Activated CD4-positive, alpha-beta T cell treated with anti-CD3 and anti-CD28 coated beads for 36 hours (primary cell): ENCODE measurements around the gene DSCAML1. TPM values are rescaled to one million over a fixed set of nuclear protein-coding genes. Genes with fewer than 3 reads are reported as not detected.

Experiments
- ATAC-seq: fragments of 200-7000 bp; cut with Tn5 transposase; one replicate; pipeline ENCODE4 v1.10.0; 2021; ENCODE audit warnings: mild to moderate bottlenecking, moderate library complexity
- CTCF ChIA-PET: fragments of 350-600 bp; sonication (Branson Sonifier 250); formaldehyde crosslinking; loops from one replicate; lab custom pipeline; 2021; ENCODE audit warnings: antibody characterized with exemption; lab: Charles Lee
- POLR2A ChIA-PET: fragments of 350-600 bp; sonication (Branson Sonifier 250); formaldehyde crosslinking; loops from one replicate; lab custom pipeline; 2021; ENCODE audit warnings: antibody characterized with exemption, inconsistent platforms; lab: Charles Lee
- DNase-seq: peaks from one replicate; pipeline ENCODE4 v3.0.0-alpha.2; 2020
- H3K27ac Mint-ChIP-seq: one replicate; pipeline ENCODE4 v1.8.0; 2021; ENCODE audit warnings: mixed read lengths
- H3K27me3 Mint-ChIP-seq: one replicate; pipeline ENCODE4 v1.8.0; 2021; ENCODE audit warnings: mixed read lengths
- H3K36me3 Mint-ChIP-seq: one replicate; pipeline ENCODE4 v1.8.0; 2021; ENCODE audit warnings: low read depth, mixed read lengths
- H3K4me1 Mint-ChIP-seq: one replicate; pipeline ENCODE4 v1.8.0; 2021; ENCODE audit warnings: mixed read lengths
- H3K4me3 Mint-ChIP-seq: one replicate; pipeline ENCODE4 v1.8.0; 2021; ENCODE audit warnings: mild to moderate bottlenecking, moderate library complexity, mixed read lengths
- H3K9me3 Mint-ChIP-seq: one replicate; pipeline ENCODE4 v1.8.0; 2021; ENCODE audit warnings: low read depth, mixed read lengths
- intact Hi-C, 2 experiments: fragments of 100-400 bp; cut with DNase I in 1 of 2; cut with micrococcal nuclease in 1 of 2; formaldehyde crosslinking; loops; one replicate each; pipeline versions ENCODE4 v1.14.2 to v1.15.1; 2022 to 2024; cut with DNase I, micrococcal nuclease
- total RNA-seq, 2 experiments: library from RNA; stranded (reverse); gene quantifications; one replicate each; pipeline ENCODE4 v1.2.3, GENCODE V29; 2021

DSCAML1 gene
- total RNA-seq, 2 experiments from 2014 or later = 0.05 to 0.67 TPM

DNA sequence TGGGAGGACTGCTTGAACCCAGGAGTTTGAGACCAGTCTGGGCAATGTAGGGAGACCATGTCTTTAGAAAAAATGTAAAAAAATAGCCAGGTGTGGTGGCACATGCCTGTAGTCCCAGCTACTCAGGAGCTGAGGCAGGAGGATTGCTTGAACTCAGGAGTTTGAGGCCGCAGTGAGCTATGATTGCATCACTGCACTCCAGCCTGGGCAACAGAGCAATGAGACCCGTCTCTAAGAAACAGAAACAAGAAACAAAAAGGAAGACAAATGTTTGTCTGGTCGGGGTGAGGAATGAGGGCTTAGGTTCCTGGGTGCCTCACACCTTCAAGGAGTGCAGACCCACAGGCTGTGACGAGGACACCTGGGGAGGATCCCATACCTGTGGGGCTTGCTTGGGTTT, 277.4 kb downstream of the DSCAML1 start:
- no peak overlapping the region for H3K27ac Mint-ChIP-seq
- POLR2A ChIA-PET = no interaction called here
- CTCF ChIA-PET = no interaction called here

DNA sequence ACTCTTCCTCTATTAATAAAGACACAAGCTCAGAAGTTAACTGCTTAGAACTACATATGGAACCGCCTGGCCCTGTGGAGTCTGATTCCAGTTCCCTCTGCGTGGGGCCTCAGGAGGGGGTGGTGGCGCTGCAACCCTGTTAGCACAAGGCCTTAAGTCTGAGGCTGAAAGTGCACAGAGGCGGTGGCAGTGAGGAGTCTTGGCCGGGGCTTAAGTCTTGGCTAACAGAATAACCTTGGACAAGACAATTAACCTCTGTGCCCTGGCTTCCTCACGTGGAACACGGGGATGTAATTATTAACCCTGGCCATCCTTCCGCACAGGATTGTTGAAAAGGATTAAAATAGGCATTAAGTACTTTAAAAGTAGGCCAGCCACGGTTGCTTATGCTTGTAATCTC, 277.8 kb downstream of the DSCAML1 start:
- Mint-ChIP-seq H3K4me1 (no peaks in the 10 kb centered on the region), H3K9me3 (no peaks in the 10 kb centered on the region), H3K4me3 (no peak overlapping the region), H3K27me3 (no peaks in the 10 kb centered on the region), H3K27ac (no peak overlapping the region), H3K36me3 (no peaks in the 10 kb centered on the region)
- intact Hi-C loops = no loop called here
- ChIA-PET POLR2A (no interaction called here), CTCF (interaction anchor here (0.8 kb wide), 1 partner anchor 54 kb away, joined by 3 read pairs; no protein-coding TSS in a partner anchor)
- DNase-seq = no peak
- no peak for ATAC-seq

More for the DNA sequence above, 277.4 kb downstream of the DSCAML1 start:
- DNase-seq (no peak), ATAC-seq (no peak)
- Mint-ChIP-seq H3K4me3 (no peak overlapping the region), H3K9me3 (no peaks in the 10 kb centered on the region), H3K27me3 (no peaks in the 10 kb centered on the region), H3K4me1 (no peaks in the 10 kb centered on the region), H3K36me3 (no peaks in the 10 kb centered on the region)
- intact Hi-C loops = no loop called here

DNA sequence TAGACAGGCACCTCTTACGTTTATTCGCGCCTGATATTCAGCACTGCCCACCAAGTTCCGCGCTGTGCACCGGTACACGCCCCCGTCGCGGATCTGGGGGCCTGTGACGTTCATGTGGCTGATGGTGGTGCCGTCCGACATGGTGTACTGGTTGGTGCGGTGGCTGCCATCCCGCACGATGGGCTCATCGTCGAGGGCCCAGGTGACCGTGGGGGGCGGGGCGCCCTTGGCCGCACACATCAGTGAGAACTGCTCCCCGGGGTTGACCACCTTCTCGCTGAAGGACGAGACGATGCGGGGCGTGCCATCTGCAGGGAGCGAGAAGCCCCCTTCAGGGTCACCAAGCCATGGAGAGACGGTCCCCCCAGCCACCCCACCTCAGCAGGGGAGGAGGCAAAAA, 278.6 kb downstream of the DSCAML1 start:
- ChIA-PET POLR2A (no interaction called here), CTCF (interaction anchor here (0.8 kb wide), 1 partner anchor 54 kb away, joined by 3 read pairs; no protein-coding TSS in a partner anchor)
- H3K9me3 Mint-ChIP-seq = no peaks in the 10 kb centered on the region
- H3K4me1 Mint-ChIP-seq = no peaks in the 10 kb centered on the region
- ATAC-seq = no peak
- intact Hi-C loops = no loop called here
- no peak for DNase-seq
- no peak overlapping the region for H3K4me3 Mint-ChIP-seq
- H3K27ac Mint-ChIP-seq = no peak overlapping the region
- no peaks in the 10 kb centered on the region for H3K36me3 Mint-ChIP-seq
- no peaks in the 10 kb centered on the region for H3K27me3 Mint-ChIP-seq

DNA sequence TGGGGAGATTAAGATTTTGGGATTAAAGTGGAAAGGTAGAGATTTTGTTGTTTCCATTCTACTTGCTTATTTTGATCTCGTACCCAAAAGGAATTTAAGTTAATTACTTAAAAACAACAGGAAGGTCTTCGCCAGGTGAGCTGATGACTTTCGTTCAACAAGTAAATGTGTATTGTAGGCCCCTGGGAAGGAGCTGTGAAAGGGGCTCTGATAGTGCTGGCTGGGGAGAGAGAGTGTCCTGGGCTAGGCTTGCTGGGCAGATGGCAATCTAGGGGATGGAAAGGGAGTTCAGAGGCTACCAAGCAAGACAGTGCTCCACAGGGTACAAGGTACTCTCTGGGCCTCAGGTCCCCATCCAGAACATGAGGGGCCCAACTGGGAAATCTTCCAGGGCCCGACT, 279.9 kb downstream of the DSCAML1 start:
- Mint-ChIP-seq H3K36me3 (no peaks in the 10 kb centered on the region), H3K27me3 (no peaks in the 10 kb centered on the region), H3K9me3 (no peaks in the 10 kb centered on the region), H3K4me3 (no peak overlapping the region), H3K4me1 (no peaks in the 10 kb centered on the region), H3K27ac (no peak overlapping the region)
- DNase-seq (no peak), ATAC-seq (no peak)
- intact Hi-C loops = no loop called here
- CTCF ChIA-PET = no interaction called here
- POLR2A ChIA-PET = no interaction called here

- ChIA-PET POLR2A (no interaction called here), CTCF (interaction anchor here (0.6 kb wide), 1 partner anchor 21 kb away, joined by 3 read pairs; no protein-coding TSS in a partner anchor)
- intact Hi-C loops = no loop called here
- Mint-ChIP-seq H3K36me3 (no peaks in the 10 kb centered on the region), H3K27me3 (no peaks in the 10 kb centered on the region), H3K4me1 (no peaks in the 10 kb centered on the region), H3K9me3 (no peaks in the 10 kb centered on the region), H3K27ac (no peak overlapping the region), H3K4me3 (no peak overlapping the region)
- no peak for DNase-seq
- ATAC-seq = no peak
Observed at GRCh38 chr11:117515892-117516787, 280.9 kb downstream of the DSCAML1 start.

GRCh38 chr11:117514256-117514655, 282.8 kb downstream of the DSCAML1 start:
- Mint-ChIP-seq H3K4me3 (no peak overlapping the region), H3K36me3 (no peaks in the 10 kb centered on the region), H3K4me1 (no peaks in the 10 kb centered on the region), H3K27ac (no peak overlapping the region), H3K27me3 (no peaks in the 10 kb centered on the region), H3K9me3 (no peaks in the 10 kb centered on the region)
- no peak for ATAC-seq
- intact Hi-C loops = no loop called here
- POLR2A ChIA-PET = no interaction called here
- DNase-seq = no peak
- CTCF ChIA-PET = interaction anchor here (1.1 kb wide), 1 partner anchor 88 kb away, joined by 3 read pairs; no protein-coding TSS in a partner anchor

DNA sequence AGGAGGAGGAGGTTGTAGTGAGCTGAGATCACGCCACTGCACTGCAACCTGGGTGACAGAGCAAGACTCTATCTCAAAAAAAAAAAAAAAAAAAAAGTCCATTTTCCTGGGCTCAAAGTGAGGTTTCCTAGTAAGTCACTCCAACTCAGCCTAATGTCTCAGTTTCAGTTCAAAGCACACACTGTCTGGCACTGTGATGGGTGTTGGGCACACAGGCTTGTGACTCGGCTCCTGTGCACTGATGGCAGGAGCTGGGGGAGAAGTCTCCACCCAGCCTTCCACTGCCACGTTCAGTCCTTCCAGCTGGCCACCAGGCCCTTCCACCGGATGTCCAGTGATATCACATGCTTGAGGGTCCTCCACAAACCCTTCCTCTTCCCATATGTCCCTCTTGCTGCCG, 283.4 kb downstream of the DSCAML1 start:
- Mint-ChIP-seq H3K27me3 (no peaks in the 10 kb centered on the region), H3K36me3 (no peaks in the 10 kb centered on the region), H3K4me3 (no peak overlapping the region), H3K4me1 (no peaks in the 10 kb centered on the region), H3K9me3 (no peaks in the 10 kb centered on the region), H3K27ac (no peak overlapping the region)
- intact Hi-C loops = no loop called here
- POLR2A ChIA-PET = no interaction called here
- CTCF ChIA-PET = no interaction called here
- DNase-seq (no peak), ATAC-seq (no peak)

- intact Hi-C loops = no loop called here
- Mint-ChIP-seq H3K4me1 (no peaks in the 10 kb centered on the region), H3K36me3 (no peaks in the 10 kb centered on the region), H3K27me3 (no peaks in the 10 kb centered on the region), H3K4me3 (no peak overlapping the region), H3K27ac (no peak overlapping the region), H3K9me3 (no peaks in the 10 kb centered on the region)
- ATAC-seq (no peak), DNase-seq (no peak)
- CTCF ChIA-PET = no interaction called here
- POLR2A ChIA-PET = no interaction called here
Observed at GRCh38 chr11:117511931-117512539, 285.0 kb downstream of the DSCAML1 start.

DNA sequence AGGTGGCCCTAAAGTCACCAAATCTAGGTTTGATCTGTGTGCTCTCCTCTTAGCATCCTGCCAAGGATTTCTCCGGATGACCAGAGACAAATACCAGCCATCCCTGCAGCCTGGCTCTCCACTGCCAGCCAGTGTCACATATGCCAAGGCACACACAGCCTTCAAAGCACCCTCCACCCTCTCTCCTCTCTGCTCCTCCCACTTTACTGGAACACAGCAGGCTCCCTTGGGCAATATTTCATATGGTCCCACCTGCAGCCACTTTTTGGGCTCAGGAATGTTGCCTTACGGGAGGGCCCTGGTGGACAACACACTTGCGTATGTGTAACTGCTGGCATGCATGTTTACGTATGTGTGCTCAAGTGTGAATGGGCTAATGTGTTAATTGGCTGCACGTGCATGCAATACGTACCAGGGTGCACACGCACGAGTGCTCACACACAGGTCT, 285.5 kb downstream of the DSCAML1 start:
- no peaks in the 10 kb centered on the region for H3K36me3 Mint-ChIP-seq
- H3K27ac Mint-ChIP-seq = no peak overlapping the region
- no peak for ATAC-seq
- H3K9me3 Mint-ChIP-seq = no peaks in the 10 kb centered on the region
- H3K4me1 Mint-ChIP-seq = no peaks in the 10 kb centered on the region
- H3K4me3 Mint-ChIP-seq = no peak overlapping the region
- CTCF ChIA-PET = no interaction called here
- no peak for DNase-seq
- intact Hi-C loops = no loop called here
- no peaks in the 10 kb centered on the region for H3K27me3 Mint-ChIP-seq
- POLR2A ChIA-PET = no interaction called here

- intact Hi-C loops = no loop called here
- DNase-seq = no peak
- ATAC-seq = no peak
- Mint-ChIP-seq H3K4me3 (no peak overlapping the region), H3K9me3 (no peaks in the 10 kb centered on the region), H3K4me1 (no peaks in the 10 kb centered on the region), H3K27me3 (no peaks in the 10 kb centered on the region), H3K27ac (no peak overlapping the region), H3K36me3 (no peaks in the 10 kb centered on the region)
- ChIA-PET POLR2A (no interaction called here), CTCF (interaction anchor here (1.8 kb wide), 1 partner anchor 85 kb away, joined by 6 read pairs; no protein-coding TSS in a partner anchor)
Observed at GRCh38 chr11:117510646-117511045, 286.4 kb downstream of the DSCAML1 start.

DNA sequence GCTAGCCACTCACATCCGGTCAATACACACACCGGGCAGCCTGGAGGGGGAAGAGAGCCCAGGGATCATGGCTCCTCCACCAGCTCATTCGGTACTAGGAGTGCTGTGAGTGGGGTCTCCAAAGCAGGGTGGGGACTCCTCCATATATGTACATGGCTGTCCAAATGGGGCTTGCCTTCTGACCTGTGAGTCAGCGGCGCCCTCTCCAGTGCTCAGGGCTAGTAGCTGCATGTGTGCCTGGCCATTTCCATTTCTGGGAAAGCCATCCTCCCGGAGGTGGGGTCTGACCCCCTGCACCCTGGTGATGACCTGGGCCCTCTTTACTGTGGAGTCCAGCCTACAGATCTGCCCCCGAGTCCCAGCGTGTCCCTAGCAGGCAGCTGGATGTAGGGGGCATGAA, 287.5 kb downstream of the DSCAML1 start:
- DNase-seq = peak; percentile 12

More for the DNA sequence above, 287.5 kb downstream of the DSCAML1 start:
- Mint-ChIP-seq H3K27me3 (no peaks in the 10 kb centered on the region), H3K36me3 (no peaks in the 10 kb centered on the region), H3K9me3 (no peaks in the 10 kb centered on the region), H3K4me1 (no peaks in the 10 kb centered on the region), H3K4me3 (no peak overlapping the region), H3K27ac (no peak overlapping the region)
- CTCF ChIA-PET = interaction anchor here (0.6 to 1.8 kb wide), 4 partner anchors 36 to 282 kb away, joined by 3 to 6 read pairs (median 4); no protein-coding TSS in a partner anchor
- ATAC-seq = no peak
- intact Hi-C loops = no loop called here
- POLR2A ChIA-PET = no interaction called here
